K562 (cell line): ENCODE results near the gene RBM7. TPM values are rescaled to one million over a fixed set of nuclear protein-coding genes. Genes with fewer than 3 reads are reported as not detected.

Source experiments
- ATAC-seq: fragments of 200-7000 bp; cut with Tn5 transposase; 3 replicates; pipeline ENCODE4 v1.9.1; 2020; ENCODE audit warnings: moderate library complexity
- BruUV-seq: library from RNA; stranded (reverse); fragments of 400-500 nt; replicated peaks from 2 replicates; lab custom pipeline; 2021; lab: Mats Ljungman, UMichigan
- CTCF ChIA-PET: fragments of 300-600 bp; formaldehyde crosslinking; extraction: SDS; loops from one replicate; lab custom pipeline; 2021; ENCODE audit warnings: low intra/inter-chr PET ratio; lab: Yijun Ruan, JAX
- POLR2A ChIA-PET: fragments of 300-600, 350-650 bp; sonication (Branson Sonifier 250); formaldehyde crosslinking; extraction: SDS; loops from one replicate; lab custom pipeline; 2021; ENCODE audit warnings: antibody characterized with exemption, inconsistent platforms; lab: Yijun Ruan, JAX
- DNase-seq, 4 experiments: peaks; one replicate each; pipeline versions ENCODE4 v3.0.0 to v3.0.0-alpha.2; 2011 to 2018; ENCODE audit warnings: low spot score in 3 of 4, mixed read lengths in 3 of 4; ENCODE audit errors: extremely low read depth in 1 of 4
- FAIRE-seq: peaks from 2 replicates; lab custom pipeline; 2011; peaks lifted over from hg19 to GRCh38; lab: Jason Lieb, UNC
- H2AFZ ChIP-seq: 2 replicates; pipeline ENCODE4 v1.6.0; 2011; ENCODE audit warnings: low read depth, low read length, control low read depth, inconsistent platforms
- H3K27ac ChIP-seq: fragments of 200-600 bp; 3 replicates; pipeline ENCODE4 v1.8.0; 2011; ENCODE audit warnings: low read depth, mild to moderate bottlenecking, control low read depth, inconsistent platforms, low read length, moderate library complexity, mixed read lengths; ENCODE audit errors: extremely low read depth
- H3K27me3 ChIP-seq, 2 experiments: fragments of 300-600 bp in 1 of 2; 2 replicates in 1 of 2; 3 replicates in 1 of 2; pipeline versions ENCODE4 v1.6.0 to v1.8.0; 2011; ENCODE audit warnings: inconsistent platforms in 2 of 2, low read length in 2 of 2, mild to moderate bottlenecking in 1 of 2, mixed read lengths in 1 of 2, moderate library complexity in 1 of 2; ENCODE audit not compliant: control insufficient read depth in 2 of 2, insufficient read depth in 2 of 2
- H3K36me3 ChIP-seq: fragments of 300-600 bp; 3 replicates; pipeline ENCODE4 v1.8.0; 2011; ENCODE audit warnings: mild to moderate bottlenecking, low read length, inconsistent platforms; ENCODE audit not compliant: control insufficient read depth, insufficient read depth
- H3K4me1 ChIP-seq, 2 experiments: fragments of 200-600 bp in 1 of 2; replicated peaks in 1 of 2; 2 replicates in 1 of 2; 3 replicates in 1 of 2; pipeline versions ENCODE4 v1.5.1 to v1.8.0; 2011; ENCODE audit warnings: inconsistent platforms in 2 of 2, low read length in 2 of 2, mild to moderate bottlenecking in 1 of 2, mixed read lengths in 1 of 2, moderate library complexity in 1 of 2; ENCODE audit not compliant: control insufficient read depth in 2 of 2, insufficient read depth in 2 of 2
- H3K4me2 ChIP-seq: 2 replicates; pipeline ENCODE4 v1.6.1; 2011; ENCODE audit warnings: low read length, control low read depth, inconsistent platforms, mixed read lengths; ENCODE audit not compliant: insufficient read depth
- H3K4me3 ChIP-seq: fragments of 200-600 bp; sonication (generic), shearing (Covaris generic); 2 replicates; pipeline ENCODE4 v1.5.1; 2016; ENCODE audit warnings: control low read depth, inconsistent platforms
- H3K79me2 ChIP-seq: fragments of 200-600 bp; 3 replicates; pipeline ENCODE4 v1.8.0; 2011; ENCODE audit warnings: low read length, inconsistent platforms; ENCODE audit not compliant: control insufficient read depth, insufficient read depth
- H3K9ac ChIP-seq, 2 experiments: 2 replicates each; pipeline versions ENCODE4 v1.6.0 to v1.6.1; 2011; ENCODE audit warnings: low read depth in 2 of 2, low read length in 2 of 2, control low read depth in 1 of 2, inconsistent platforms in 1 of 2, mild to moderate bottlenecking in 1 of 2, mixed read lengths in 1 of 2; ENCODE audit not compliant: insufficient read depth in 1 of 2
- H3K9me1 ChIP-seq: one replicate; pipeline ENCODE4 v1.6.0; 2011; ENCODE audit warnings: inconsistent platforms, mild to moderate bottlenecking, low read length, moderate library complexity; ENCODE audit not compliant: control insufficient read depth, insufficient read depth
- H3K9me3 ChIP-seq: replicated peaks from 2 replicates; pipeline ENCODE4 v1.5.1; 2011; ENCODE audit warnings: low read depth, low read length, inconsistent platforms; ENCODE audit not compliant: control insufficient read depth, insufficient read depth
- H4K20me1 ChIP-seq: replicated peaks from 2 replicates; pipeline ENCODE4 v1.6.1; 2011; ENCODE audit warnings: low read length, inconsistent platforms, mixed read lengths; ENCODE audit not compliant: control insufficient read depth, insufficient read depth
- HDAC2 ChIP-seq: fragments of 450-650 bp; IDR thresholded peaks from 2 replicates; pipeline ENCODE4 v1.6.1; 2016; ENCODE audit warnings: mild to moderate bottlenecking
- HNRNPUL1 ChIP-seq: fragments of 200-400 bp; formaldehyde crosslinking; IDR thresholded peaks from 2 replicates; pipeline ENCODE4 v1.6.1; 2017; ENCODE audit warnings: low read length
- ILF3 ChIP-seq: fragments of 450-650 bp; IDR thresholded peaks from 2 replicates; pipeline ENCODE4 v1.6.1; 2018; ENCODE audit warnings: antibody characterized with exemption, mild to moderate bottlenecking, moderate library complexity, borderline replicate concordance
- LARP7 ChIP-seq: fragments of 450-650 bp; IDR thresholded peaks from 2 replicates; pipeline ENCODE4 v1.6.1; 2016
- MECOM ChIP-seq: fragments of 250-450 bp; sonication (Bioruptor Pico); IDR thresholded peaks from 2 replicates; pipeline ENCODE4 v1.8.0; 2022; ENCODE audit warnings: inconsistent platforms
- ZNF24 ChIP-seq: fragments of 450-650 bp; IDR thresholded peaks from 2 replicates; pipeline ENCODE4 v1.6.1; 2016
- ZNF707 ChIP-seq: fragments of 250-450 bp; sonication (Bioruptor Pico); conservative IDR thresholded peaks from 2 replicates; pipeline ENCODE4 v1.8.0; 2022; ENCODE audit warnings: inconsistent platforms, mild to moderate bottlenecking, moderate library complexity
- WGBS: fragments of 100-300 bp; shearing (Covaris generic); methylation state at CpG from one replicate; pipeline ENCODE4 v1.1.6; 2016; ENCODE audit warnings: low coverage, mixed read lengths; ENCODE audit not compliant: insufficient coverage; ENCODE audit errors: missing lambda C conversion rate; 5-methylcytosine and 5-hydroxymethylcytosine counted together
- in situ Hi-C: fragments of 300-500 bp; cut with MboI; formaldehyde crosslinking; loops from 4 replicates; pipeline ENCODE4 v1.15.0; 2018; ENCODE audit warnings: inconsistent platforms, mixed read lengths
- intact Hi-C: fragments of 100-400 bp; cut with micrococcal nuclease; formaldehyde crosslinking; loops from 2 replicates; pipeline ENCODE4 v1.14.2; 2022
- polyA plus RNA-seq, 8 experiments: library from polyadenylated mRNA; depleted of rRNA in 4 of 8; stranded (reverse) in 5 of 8; unstranded in 3 of 8; fragments of >200 nt; fragmentation: Nextera tagmentation in 2 of 8; fragmentation: Illumina TruSeq in 1 of 8; extraction: Ambion mirVana in 2 of 8; extraction: Trizol in 1 of 8; gene quantifications; 2 replicates each; pipeline versions ENCODE4 v1.2.1 to v1.2.3, GENCODE V29; 2011 to 2014; ENCODE audit warnings: inconsistent platforms in 1 of 8, missing spikeins in 1 of 8
- total RNA-seq, 7 experiments: library from RNA; depleted of rRNA in 6 of 7; stranded (reverse); fragments of >200 nt in 6 of 7; fragmentation: Illumina TruSeq in 2 of 7; extraction: Trizol in 2 of 7; gene quantifications; 2 replicates each; pipeline versions ENCODE4 v1.2.1 to v1.2.3, GENCODE V29; 2011 to 2021; ENCODE audit warnings: low replicate concordance in 1 of 7
- TF ChIP-seq, protein P1 (sequence below): sonication (generic); formaldehyde crosslinking; IDR thresholded peaks from 2 replicates; pipeline ENCODE4 v1.8.1; 2023; ENCODE audit warnings: mild to moderate bottlenecking, missing genetic modification reagents
- TF ChIP-seq, protein P2 (sequence below): sonication (generic); formaldehyde crosslinking; IDR thresholded peaks from 2 replicates; pipeline ENCODE4 v1.8.0; 2022; ENCODE audit warnings: missing genetic modification reagents, mild to moderate bottlenecking, moderate library complexity, borderline replicate concordance
- TF ChIP-seq, protein P3 (sequence below): fragments of 450-650 bp; IDR thresholded peaks from 2 replicates; pipeline ENCODE4 v1.6.1; 2016; ENCODE audit warnings: low read depth, mild to moderate bottlenecking, moderate library complexity

RBM7 gene
- total and polyA plus RNA-seq, 9 of the 15 experiments (the other 6 are each of a cell fraction or from before 2014, with no cell fraction given), result 26.0 to 76.8 (median 49.6) TPM

DNA sequence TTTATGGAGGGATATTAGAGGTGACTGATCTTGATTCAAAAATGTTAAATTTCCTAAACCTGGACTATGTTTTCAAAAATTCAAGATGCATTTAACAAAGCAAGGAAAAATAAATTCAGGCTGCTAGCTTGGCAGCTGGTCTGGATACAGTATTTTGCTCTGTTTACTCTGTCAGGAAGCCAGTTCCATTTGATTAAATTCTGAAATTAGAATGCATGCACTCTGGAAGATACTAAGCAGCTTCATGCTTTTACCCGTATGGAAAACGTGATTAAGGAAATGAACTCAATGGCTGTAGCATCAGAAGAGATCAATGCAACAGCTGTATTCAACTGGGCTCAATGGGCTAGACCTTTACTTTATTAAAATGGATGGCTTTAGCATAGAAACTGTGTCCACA, 14.3 kb upstream of the RBM7 start:
- ATAC-seq (no peak), FAIRE-seq (peak; percentile 11), DNase-seq (no peak)
- H2AFZ ChIP-seq, result 0 out of 2 replicates have a peak overlapping the region, but pooled peaks have one; percentile 39
- intact Hi-C loops, result no loop called here
- ChIA-PET POLR2A (interaction anchor here (2.0 kb wide), 1 partner anchor 12 kb away, joined by 12 read pairs; no protein-coding TSS in a partner anchor), CTCF (no interaction called here)
- in situ Hi-C loops, result no loop called here
- 31% methylated on average over 2 of the region's 2 CpGs for WGBS
- peaks cover 0 to 5% of the 10 kb centered on the region in 2 experiments; a peak in 1 of 5 replicates for H3K4me1 ChIP-seq
- H3K9me1 ChIP-seq, result no peaks in the 10 kb centered on the region
- no peaks in the 10 kb centered on the region for H3K36me3 ChIP-seq
- BruUV-seq, result no TSS peak
- TF ChIP-seq, protein P1, sequence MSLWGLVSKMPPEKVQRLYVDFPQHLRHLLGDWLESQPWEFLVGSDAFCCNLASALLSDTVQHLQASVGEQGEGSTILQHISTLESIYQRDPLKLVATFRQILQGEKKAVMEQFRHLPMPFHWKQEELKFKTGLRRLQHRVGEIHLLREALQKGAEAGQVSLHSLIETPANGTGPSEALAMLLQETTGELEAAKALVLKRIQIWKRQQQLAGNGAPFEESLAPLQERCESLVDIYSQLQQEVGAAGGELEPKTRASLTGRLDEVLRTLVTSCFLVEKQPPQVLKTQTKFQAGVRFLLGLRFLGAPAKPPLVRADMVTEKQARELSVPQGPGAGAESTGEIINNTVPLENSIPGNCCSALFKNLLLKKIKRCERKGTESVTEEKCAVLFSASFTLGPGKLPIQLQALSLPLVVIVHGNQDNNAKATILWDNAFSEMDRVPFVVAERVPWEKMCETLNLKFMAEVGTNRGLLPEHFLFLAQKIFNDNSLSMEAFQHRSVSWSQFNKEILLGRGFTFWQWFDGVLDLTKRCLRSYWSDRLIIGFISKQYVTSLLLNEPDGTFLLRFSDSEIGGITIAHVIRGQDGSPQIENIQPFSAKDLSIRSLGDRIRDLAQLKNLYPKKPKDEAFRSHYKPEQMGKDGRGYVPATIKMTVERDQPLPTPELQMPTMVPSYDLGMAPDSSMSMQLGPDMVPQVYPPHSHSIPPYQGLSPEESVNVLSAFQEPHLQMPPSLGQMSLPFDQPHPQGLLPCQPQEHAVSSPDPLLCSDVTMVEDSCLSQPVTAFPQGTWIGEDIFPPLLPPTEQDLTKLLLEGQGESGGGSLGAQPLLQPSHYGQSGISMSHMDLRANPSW (CRISPR knock-in tag), result no peak
- TF ChIP-seq ILF3 (no peak), HDAC2 (no peak), MECOM (CRISPR knock-in tag) (no peak), ZNF24 (no peak), HNRNPUL1 (no peak), LARP7 (no peak), ZNF707 (no peak)
- TF ChIP-seq, protein P2, sequence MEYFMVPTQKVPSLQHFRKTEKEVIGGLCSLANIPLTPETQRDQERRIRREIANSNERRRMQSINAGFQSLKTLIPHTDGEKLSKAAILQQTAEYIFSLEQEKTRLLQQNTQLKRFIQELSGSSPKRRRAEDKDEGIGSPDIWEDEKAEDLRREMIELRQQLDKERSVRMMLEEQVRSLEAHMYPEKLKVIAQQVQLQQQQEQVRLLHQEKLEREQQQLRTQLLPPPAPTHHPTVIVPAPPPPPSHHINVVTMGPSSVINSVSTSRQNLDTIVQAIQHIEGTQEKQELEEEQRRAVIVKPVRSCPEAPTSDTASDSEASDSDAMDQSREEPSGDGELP (CRISPR knock-in tag), result no peak
- TF ChIP-seq, protein P3, sequence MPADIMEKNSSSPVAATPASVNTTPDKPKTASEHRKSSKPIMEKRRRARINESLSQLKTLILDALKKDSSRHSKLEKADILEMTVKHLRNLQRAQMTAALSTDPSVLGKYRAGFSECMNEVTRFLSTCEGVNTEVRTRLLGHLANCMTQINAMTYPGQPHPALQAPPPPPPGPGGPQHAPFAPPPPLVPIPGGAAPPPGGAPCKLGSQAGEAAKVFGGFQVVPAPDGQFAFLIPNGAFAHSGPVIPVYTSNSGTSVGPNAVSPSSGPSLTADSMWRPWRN, result no peak
- H4K20me1 ChIP-seq, result no peaks in the 10 kb centered on the region
- H3K4me3 ChIP-seq, result no peak overlapping the region
- no peak overlapping the region for H3K4me2 ChIP-seq
- H3K9me3 ChIP-seq, result no peaks in the 10 kb centered on the region
- H3K27ac ChIP-seq, result no peak overlapping the region
- H3K27me3 ChIP-seq, result no peaks in the 10 kb centered on the region
- no peak overlapping the region for H3K9ac ChIP-seq
- H3K79me2 ChIP-seq, result no peaks in the 10 kb centered on the region
